HG03460 (cell line): ENCODE measurements around the gene SEPTIN11.

Experiments used
- ATAC-seq: cut with Tn5 transposase; IDR thresholded peaks from one replicate; pipeline ENCODE4 v1.9.1; 2021; ENCODE audit not compliant: unreplicated experiment

SEPTIN11 gene

GRCh38 chr4:76977736-76978350 lies 28.3 kb downstream of the SEPTIN11 start:
- ATAC-seq = no peak

GRCh38 chr4:76979236-76979635 lies 29.7 kb downstream of the SEPTIN11 start:
- no peak for ATAC-seq

- no peak for ATAC-seq
Observed at GRCh38 chr4:76980261-76980660, 30.7 kb downstream of the SEPTIN11 start.

GRCh38 chr4:76981644-76982043 lies 32.1 kb downstream of the SEPTIN11 start:
- ATAC-seq = no peak

- no peak for ATAC-seq
Observed at GRCh38 chr4:76982638-76983584, 33.4 kb downstream of the SEPTIN11 start.

- peak; percentile 55 for ATAC-seq
Observed at GRCh38 chr4:76984127-76984526, 34.6 kb downstream of the SEPTIN11 start.

GRCh38 chr4:76984788-76985211 lies 35.2 kb downstream of the SEPTIN11 start:
- no peak for ATAC-seq

- ATAC-seq = no peak
Observed at GRCh38 chr4:76987153-76987591, 37.6 kb downstream of the SEPTIN11 start.

- ATAC-seq = no peak
Observed at GRCh38 chr4:76987685-76988084, 38.1 kb downstream of the SEPTIN11 start.

GRCh38 chr4:76989391-76990061 lies 40.0 kb downstream of the SEPTIN11 start:
- ATAC-seq = no peak

- ATAC-seq = no peak
Observed at GRCh38 chr4:76990288-76991080, 40.9 kb downstream of the SEPTIN11 start.

- no peak for ATAC-seq
Observed at GRCh38 chr4:76991161-76991660, 41.7 kb downstream of the SEPTIN11 start.

GRCh38 chr4:76993787-76994641 lies 44.5 kb downstream of the SEPTIN11 start:
- peak; percentile 86 for ATAC-seq

GRCh38 chr4:76995776-76996175 lies 46.2 kb downstream of the SEPTIN11 start:
- ATAC-seq = no peak

- ATAC-seq = no peak
Observed at GRCh38 chr4:76996445-76996844, 46.9 kb downstream of the SEPTIN11 start.

GRCh38 chr4:76997077-76997476 lies 47.5 kb downstream of the SEPTIN11 start:
- ATAC-seq = no peak

GRCh38 chr4:76997532-76997931 lies 48.0 kb downstream of the SEPTIN11 start:
- ATAC-seq = no peak

GRCh38 chr4:76998251-76998901 lies 48.8 kb downstream of the SEPTIN11 start:
- no peak for ATAC-seq
